GM23248 (cell line): ENCODE measurements around the gene SMIM14.

Experiments used
- EZH2 ChIP-seq: fragments of 200-600 bp; sonication (generic); IDR thresholded peaks from 2 replicates; pipeline ENCODE4 v1.6.1; 2018; ENCODE audit warnings: antibody characterized with exemption, mild to moderate bottlenecking; ENCODE audit not compliant: insufficient read depth, poor library complexity, severe bottlenecking
- EZH2phosphoT487 ChIP-seq: fragments of 200-600 bp; sonication (generic); IDR thresholded peaks from 2 replicates; pipeline ENCODE4 v1.6.1; 2018; ENCODE audit warnings: antibody characterized with exemption, moderate library complexity, mild to moderate bottlenecking, low read depth; ENCODE audit not compliant: insufficient read depth

DNA sequence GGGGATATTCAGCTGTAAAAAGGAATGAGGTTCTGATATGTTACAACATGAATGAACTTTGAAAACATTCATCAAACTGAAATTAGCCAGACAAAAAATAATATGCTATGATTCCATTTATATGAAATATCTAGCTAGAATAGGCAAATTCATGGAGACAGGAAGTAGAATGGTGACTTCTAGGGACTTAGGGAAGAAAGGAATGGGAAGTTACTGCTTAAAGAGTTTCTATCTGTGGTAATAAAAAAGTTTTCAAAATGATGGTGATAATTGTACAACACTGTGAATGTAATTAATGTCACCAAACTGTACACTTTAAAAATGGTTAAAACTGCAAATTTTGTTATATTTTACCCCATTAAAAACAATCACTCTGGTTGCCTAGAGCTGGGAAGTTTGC, 30.2 kb downstream of the SMIM14 start:
- TF ChIP-seq EZH2phosphoT487 = no peak
- TF ChIP-seq EZH2 = no peak
